ENCODE measurements around the gene GMPS.

- no peak for TF ChIP-seq CTCF (IDR thresholded peaks at IDR 0.05)
- no peak for TF ChIP-seq IRF2 (CRISPR knock-in tag; IDR thresholded peaks at IDR 0.05; ENCODE audit: borderline replicate concordance, low read depth)
- no peak for TF ChIP-seq MAX (CRISPR knock-in tag; IDR thresholded peaks at IDR 0.05)
- TF ChIP-seq USF2 (CRISPR knock-in tag; IDR thresholded peaks at IDR 0.05) = no peak
- no peak for TF ChIP-seq ZNF512 (CRISPR knock-in tag; IDR thresholded peaks at IDR 0.05; ENCODE audit: borderline replicate concordance)
- TF ChIP-seq USF1 (CRISPR knock-in tag; IDR thresholded peaks at IDR 0.05) = no peak
- TF ChIP-seq ZNF425 (CRISPR knock-in tag; conservative IDR thresholded peaks at IDR 0.05) = no peak
- no peak for TF ChIP-seq MLX (CRISPR knock-in tag; IDR thresholded peaks at IDR 0.05)
- no peak for TF ChIP-seq FOXK1 (CRISPR knock-in tag; IDR thresholded peaks at IDR 0.05)
- no peak for TF ChIP-seq ZSCAN18 (CRISPR knock-in tag; IDR thresholded peaks at IDR 0.05)
- no peak for TF ChIP-seq JUN (CRISPR knock-in tag; IDR thresholded peaks at IDR 0.05)
- no peak for TF ChIP-seq ATF2 (CRISPR knock-in tag; IDR thresholded peaks at IDR 0.05; ENCODE audit: borderline replicate concordance, low read depth)
- TF ChIP-seq SMAD3 (CRISPR knock-in tag; IDR thresholded peaks at IDR 0.05; ENCODE audit: borderline replicate concordance) = no peak
Measured at GRCh38 chr3:155869691-155870090, 759 bp upstream of the GMPS start.
